Adrenal gland (tissue), 12 donors: ENCODE measurements around the gene C6orf15. TPM values are rescaled to one million over a fixed set of nuclear protein-coding genes. Genes with fewer than 3 reads are reported as not detected.

Source experiments
- DNase-seq, 7 donors: peaks; one replicate each; pipeline ENCODE4 v3.0.0-alpha.2; 2019 to 2020
- H3K27ac ChIP-seq, 5 donors: fragments of 200-600 bp; sonication (generic) in 4 of 5; 1 replicate in 3 of 5; 2 replicates in 2 of 5; pipeline versions ENCODE4 v1.5.1 to v1.8.0; 2016 to 2020; ENCODE audit warnings: mild to moderate bottlenecking in 1 of 5
- H3K27me3 ChIP-seq: fragments of 200-600 bp; 2 replicates; pipeline ENCODE4 v1.8.0; 2021
- H3K36me3 ChIP-seq, 2 donors: fragments of 200-600 bp; replicated peaks in 1 of 2; 1 replicate in 1 of 2; 2 replicates in 1 of 2; pipeline versions ENCODE4 v1.5.1 to v1.8.0; 2018 to 2022
- H3K4me1 ChIP-seq, 2 donors: fragments of 200-600 bp; replicated peaks in 1 of 2; 1 replicate in 1 of 2; 2 replicates in 1 of 2; pipeline versions ENCODE4 v1.5.1 to v1.8.0; 2018 to 2021
- H3K4me3 ChIP-seq, 4 donors: fragments of 200-600 bp; sonication (generic) in 3 of 4; one replicate each; pipeline ENCODE4 v1.5.1; 2016 to 2018
- H3K9me3 ChIP-seq, 3 donors: fragments of 200-600 bp; sonication (generic) in 1 of 3; replicated peaks in 1 of 3; 1 replicate in 2 of 3; 2 replicates in 1 of 3; pipeline versions ENCODE4 v1.5.1 to v1.8.0; 2016 to 2021
- POLR2A ChIP-seq, 2 donors: fragments of 450-650 bp; IDR thresholded peaks; one replicate each; pipeline ENCODE4 v1.6.1; 2017; ENCODE audit warnings: antibody characterized with exemption in 2 of 2, mild to moderate bottlenecking in 2 of 2, moderate library complexity in 1 of 2
- WGBS, 4 donors: extraction: QIAGEN DNeasy Blood & Tissue Kit in 2 of 4; methylation state at CpG; one replicate each; pipeline versions ENCODE4 v1.1.5 to v1.1.7; 2013 to 2017; 5-methylcytosine and 5-hydroxymethylcytosine counted together
- intact Hi-C, 2 donors: fragments of 100-400 bp; cut with DNase I; formaldehyde crosslinking; loops; one replicate each; pipeline versions ENCODE4 v1.14.1 to v1.15.0; 2022 to 2023
- polyA plus RNA-seq, 3 donors: library from polyadenylated mRNA; stranded (reverse); fragments of 200-250 nt in 2 of 3; fragments of 350-450 nt in 1 of 3; fragmentation: Illumina TruSeq in 1 of 3; extraction: RNeasy Lipid Tissue Mini Kit (QIAGEN cat#74804) in 1 of 3; gene quantifications; one replicate each; pipeline ENCODE4 v1.2.3, GENCODE V29; 2013 to 2014
- total RNA-seq, 9 donors: library from RNA; depleted of rRNA in 4 of 9; stranded (reverse); fragments of >200 nt in 4 of 9; fragments of 120-200 nt in 1 of 9; fragmentation: NEBNext Ultra II Directional in 1 of 9; extraction: Animal tissue kit (Norgen Biotek cat#: 25700) in 1 of 9; gene quantifications; one replicate each; pipeline versions ENCODE4 v1.1.0 to v1.2.4, GENCODE V29; 2013 to 2023
- TF ChIP-seq, protein P1 (sequence below), 6 experiments: fragments of 450-650 bp in 4 of 6; fragments of 200-600 bp in 2 of 6; sonication (generic) in 1 of 6; IDR thresholded peaks; 1 replicate in 5 of 6; 2 replicates in 1 of 6; pipeline versions ENCODE4 v1.5.1 to v1.8.0; 2016 to 2021; ENCODE audit warnings: antibody characterized with exemption in 6 of 6, mild to moderate bottlenecking in 2 of 6, moderate library complexity in 1 of 6
- donor health status: healthy with polysubstance abuse.
- donor health status: Bipolar disorder and iron deficiency.
- donor health status: DM: yes; HTN: yes; CAD: no.
- donor health status: DM: no; HTN: no; CAD: no.
- donor health status: DM: no; HTN: no; CAD: no.
- donor health status: DM: yes; HTN: yes; CAD: no.

The C6orf15 gene
- total and polyA plus RNA-seq, 12 donors, result not detected

GRCh38 chr6:31096656-31097055, 15.7 kb downstream of the C6orf15 start:
- no peak for DNase-seq
- 68 to 84% (median 77%) methylated on average over 4 to 5 of the region's 5 CpGs for WGBS, 4 donors
- Histone ChIP-seq H3K4me3 (no peak overlapping the region), H3K9me3 (no peaks in the 10 kb centered on the region), H3K36me3 (no peaks in the 10 kb centered on the region), H3K27me3 (no peaks in the 10 kb centered on the region), H3K27ac (no peak overlapping the region), H3K4me1 (peaks cover 0 to 4% of the 10 kb centered on the region in 2 donors)
- no peak for TF ChIP-seq POLR2A (IDR thresholded peaks at IDR 0.05)
- TF ChIP-seq, protein P1, sequence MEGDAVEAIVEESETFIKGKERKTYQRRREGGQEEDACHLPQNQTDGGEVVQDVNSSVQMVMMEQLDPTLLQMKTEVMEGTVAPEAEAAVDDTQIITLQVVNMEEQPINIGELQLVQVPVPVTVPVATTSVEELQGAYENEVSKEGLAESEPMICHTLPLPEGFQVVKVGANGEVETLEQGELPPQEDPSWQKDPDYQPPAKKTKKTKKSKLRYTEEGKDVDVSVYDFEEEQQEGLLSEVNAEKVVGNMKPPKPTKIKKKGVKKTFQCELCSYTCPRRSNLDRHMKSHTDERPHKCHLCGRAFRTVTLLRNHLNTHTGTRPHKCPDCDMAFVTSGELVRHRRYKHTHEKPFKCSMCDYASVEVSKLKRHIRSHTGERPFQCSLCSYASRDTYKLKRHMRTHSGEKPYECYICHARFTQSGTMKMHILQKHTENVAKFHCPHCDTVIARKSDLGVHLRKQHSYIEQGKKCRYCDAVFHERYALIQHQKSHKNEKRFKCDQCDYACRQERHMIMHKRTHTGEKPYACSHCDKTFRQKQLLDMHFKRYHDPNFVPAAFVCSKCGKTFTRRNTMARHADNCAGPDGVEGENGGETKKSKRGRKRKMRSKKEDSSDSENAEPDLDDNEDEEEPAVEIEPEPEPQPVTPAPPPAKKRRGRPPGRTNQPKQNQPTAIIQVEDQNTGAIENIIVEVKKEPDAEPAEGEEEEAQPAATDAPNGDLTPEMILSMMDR (IDR thresholded peaks at IDR 0.05), result no peak
- intact Hi-C loops, result no loop called here

DNA sequence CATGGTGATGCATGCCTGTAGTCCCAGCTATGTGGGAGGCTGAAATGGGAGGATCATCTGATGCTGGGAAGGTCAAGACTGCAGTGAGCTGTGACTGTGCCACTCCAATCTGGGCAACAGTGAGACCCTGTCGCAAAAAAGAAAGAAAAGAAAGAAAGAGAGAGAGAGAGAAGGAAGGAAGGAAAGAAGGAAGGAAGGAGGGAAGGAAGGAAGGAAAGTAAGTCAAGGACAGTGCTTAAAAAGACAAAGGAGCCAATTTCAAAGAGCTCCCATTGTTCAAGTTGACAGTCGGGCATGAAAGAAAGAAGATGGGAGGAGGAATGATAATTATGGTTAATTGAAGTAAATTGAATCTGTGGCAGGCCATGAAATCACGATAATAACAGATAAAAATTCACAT, 16.2 kb downstream of the C6orf15 start:
- peaks cover 0 to 4% of the 10 kb centered on the region in 2 donors for H3K4me1 ChIP-seq
- H3K4me3 ChIP-seq, result no peak overlapping the region
- no peak for DNase-seq
- WGBS, 4 donors, result 71 to 87% (median 81%) methylated on average over 3 of the region's 3 CpGs
- no peaks in the 10 kb centered on the region for H3K9me3 ChIP-seq
- H3K27me3 ChIP-seq, result no peaks in the 10 kb centered on the region
- H3K27ac ChIP-seq, result no peak overlapping the region
- H3K36me3 ChIP-seq, result no peaks in the 10 kb centered on the region
- TF ChIP-seq, protein P1 (IDR thresholded peaks at IDR 0.05), result no peak
- TF ChIP-seq POLR2A (IDR thresholded peaks at IDR 0.05), result no peak
- intact Hi-C loops, result no loop called here

DNA sequence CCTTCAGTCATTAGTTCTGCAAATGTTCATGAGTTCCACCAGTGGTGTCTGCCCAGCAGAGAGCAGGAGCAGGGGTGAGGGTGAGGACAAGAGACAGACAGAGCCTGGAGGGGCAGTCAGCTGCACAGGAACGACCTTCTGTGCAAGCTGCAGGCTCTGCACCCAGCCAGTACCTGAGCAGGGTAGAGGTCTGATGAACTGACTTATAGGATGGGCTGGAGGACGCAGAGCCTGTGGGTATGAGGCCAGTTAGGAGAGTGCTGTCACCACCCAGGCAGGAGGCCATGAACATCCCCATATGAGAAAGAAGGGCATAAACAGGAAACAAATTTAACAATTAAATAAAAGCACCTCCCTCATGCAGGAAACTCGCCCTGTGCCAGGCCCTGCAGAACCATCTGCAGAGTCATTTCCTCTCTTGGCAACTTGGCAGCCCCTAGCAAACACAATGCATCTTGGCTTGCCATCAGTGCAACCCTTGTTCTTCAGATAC, 17.9 kb downstream of the C6orf15 start:
- no peak for DNase-seq
- 54 to 71% (median 60%) methylated on average over 3 of the region's 3 CpGs for whole genome bisulfite sequencing, 4 donors
- Histone ChIP-seq H3K4me1 (peaks cover 0 to 4% of the 10 kb centered on the region in 2 donors), H3K9me3 (no peaks in the 10 kb centered on the region), H3K36me3 (no peaks in the 10 kb centered on the region), H3K27me3 (no peaks in the 10 kb centered on the region), H3K27ac (no peak overlapping the region), H3K4me3 (no peak overlapping the region)
- TF ChIP-seq, protein P1 (IDR thresholded peaks at IDR 0.05), result no peak
- TF ChIP-seq POLR2A (IDR thresholded peaks at IDR 0.05), result no peak
- intact Hi-C loops, result no loop called here

- H3K27me3 ChIP-seq, result no peaks in the 10 kb centered on the region
- no peak for DNase-seq
- WGBS, 4 donors, result 78 to 83% (median 83%) methylated on average over 11 to 12 of the region's 12 CpGs
- H3K4me3 ChIP-seq, result no peak overlapping the region
- H3K9me3 ChIP-seq, result no peaks in the 10 kb centered on the region
- no peaks in the 10 kb centered on the region for H3K36me3 ChIP-seq
- no peak overlapping the region for H3K27ac ChIP-seq
- peaks cover 0 to 4% of the 10 kb centered on the region in 2 donors for H3K4me1 ChIP-seq
- TF ChIP-seq, protein P1 (IDR thresholded peaks at IDR 0.05), result no peak
- no peak for TF ChIP-seq POLR2A (IDR thresholded peaks at IDR 0.05)
- intact Hi-C loops, result no loop called here
Measured at GRCh38 chr6:31092769-31093505, 19.4 kb downstream of the C6orf15 start.
